DLD1 (cell line): ENCODE results near the gene ATP2A2.

Experiments used
- in situ Hi-C: cut with HindIII; loops from 2 replicates; pipeline ENCODE4 v1.10.0; 2017; ENCODE audit warnings: low sequenced_read_pairs

Gene ATP2A2

DNA sequence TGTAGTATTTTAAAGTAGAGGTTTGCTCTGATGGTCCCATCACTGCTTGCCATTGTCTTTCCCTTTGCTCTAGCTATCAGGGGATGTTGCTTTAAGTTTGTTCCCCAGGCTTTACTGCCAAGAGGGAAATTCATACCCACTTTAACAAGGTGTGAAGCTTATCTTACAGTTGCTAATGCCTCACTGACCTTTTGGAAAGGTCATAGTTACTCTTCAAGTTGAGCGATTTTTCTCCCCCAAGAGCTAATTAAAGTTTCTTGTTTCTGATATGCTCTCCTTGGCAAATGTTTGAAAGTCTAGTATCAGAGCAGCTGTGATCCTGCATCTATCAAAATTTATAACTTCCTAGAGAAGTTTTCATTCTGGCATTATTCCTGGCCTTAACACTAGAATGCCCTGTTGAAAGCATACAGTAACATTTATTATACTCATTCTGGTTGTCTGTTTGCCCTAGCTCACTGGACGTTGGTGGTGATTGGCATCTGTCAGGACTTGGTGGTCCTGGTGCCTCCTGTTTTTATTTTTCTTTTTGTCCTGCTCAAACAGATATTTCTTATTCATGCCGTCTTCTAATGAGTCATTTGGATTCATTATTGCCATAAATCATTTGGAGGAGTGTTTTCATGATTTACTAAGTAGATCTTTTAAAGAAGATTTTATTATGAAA lies 8.1 kb downstream of the ATP2A2 start:
- in situ Hi-C loops, result no loop called here

- in situ Hi-C loops, result no loop called here
Observed at GRCh38 chr12:110289711-110290078, 8.6 kb downstream of the ATP2A2 start.

DNA sequence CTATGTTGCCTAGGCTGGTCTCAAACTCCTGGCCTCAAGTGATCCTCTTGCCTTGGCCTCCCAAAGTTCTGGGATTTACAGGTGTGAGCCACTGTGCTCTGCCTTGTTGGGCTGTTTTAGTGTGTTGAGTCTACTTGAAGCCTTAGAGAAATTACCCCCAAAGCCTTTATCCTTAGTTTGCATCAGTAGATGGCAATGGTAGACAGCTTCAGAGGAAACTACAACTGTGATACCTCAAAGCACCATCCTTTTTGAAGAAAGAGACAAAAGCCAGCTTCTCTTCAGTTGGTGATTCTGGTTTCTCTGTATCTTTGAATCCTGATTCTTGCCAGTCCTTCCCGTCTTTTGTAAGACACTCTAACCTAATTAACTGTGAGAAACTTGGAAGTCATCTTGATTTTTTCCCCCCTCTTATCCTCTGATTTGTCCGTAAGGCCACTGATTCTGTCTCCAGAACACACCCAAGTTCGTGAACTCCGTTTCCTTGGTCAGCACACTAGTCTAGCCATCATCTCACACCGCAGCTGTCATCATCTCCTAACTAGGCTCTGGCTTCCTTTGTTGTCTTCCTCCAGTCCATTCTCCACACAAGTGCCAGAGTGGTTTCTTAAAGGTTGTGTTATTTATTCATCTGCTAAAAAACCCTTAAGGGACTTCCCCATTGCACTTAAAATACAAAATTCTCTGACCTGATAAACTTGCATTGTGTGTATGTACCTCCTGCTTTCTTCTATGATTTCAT lies 20.2 kb downstream of the ATP2A2 start:
- in situ Hi-C loops, result no loop called here

DNA sequence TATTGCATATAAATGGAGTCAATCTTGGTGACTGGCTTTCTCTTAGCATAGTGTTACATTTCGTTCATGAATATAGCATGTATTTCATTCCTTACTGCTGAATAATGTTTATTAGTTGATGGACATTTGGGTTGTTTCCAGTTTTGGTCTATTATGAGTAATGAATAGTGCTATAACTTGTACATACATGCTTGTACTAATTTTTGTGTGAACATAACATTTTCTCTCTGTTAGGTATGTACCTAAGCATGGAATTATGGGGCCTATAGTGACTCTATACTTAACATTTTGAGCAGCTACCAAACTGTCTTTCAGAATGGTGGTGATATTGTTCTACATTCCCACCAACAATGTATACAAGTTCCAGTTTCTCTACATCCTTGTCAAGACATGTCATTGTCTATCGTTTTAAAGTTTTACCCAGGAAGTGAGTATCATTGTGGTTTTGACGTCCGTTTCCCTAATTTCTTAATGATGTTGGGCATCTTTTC lies 23.1 kb downstream of the ATP2A2 start:
- in situ Hi-C loops, result no loop called here

GRCh38 chr12:110307372-110307771 lies 26.3 kb downstream of the ATP2A2 start:
- in situ Hi-C loops, result no loop called here

GRCh38 chr12:110310763-110311162 lies 29.7 kb downstream of the ATP2A2 start:
- in situ Hi-C loops, result no loop called here

- in situ Hi-C loops, result no loop called here
Observed at GRCh38 chr12:110311903-110312302, 30.9 kb downstream of the ATP2A2 start.

- in situ Hi-C loops, result no loop called here
Observed at GRCh38 chr12:110312581-110313360, 31.7 kb downstream of the ATP2A2 start.

DNA sequence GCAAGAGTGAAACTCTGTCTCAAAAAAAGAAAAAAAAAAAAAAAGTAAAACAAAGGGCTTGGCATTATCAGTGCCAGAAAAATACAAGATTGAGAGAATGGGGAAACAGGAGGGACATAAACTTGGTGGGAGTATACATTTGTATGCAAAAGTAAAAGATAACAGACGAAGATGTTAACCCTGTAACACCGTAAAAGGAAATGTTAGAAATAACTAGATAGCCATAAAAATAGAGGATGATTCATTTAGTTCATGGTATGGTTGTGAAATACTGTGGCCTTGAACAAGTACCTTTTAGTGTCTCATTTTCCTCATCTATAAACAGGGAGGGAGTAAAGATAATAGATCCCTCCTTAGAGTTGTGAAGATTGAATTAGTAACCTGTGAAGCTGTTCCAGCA lies 33.3 kb downstream of the ATP2A2 start:
- in situ Hi-C loops, result no loop called here

DNA sequence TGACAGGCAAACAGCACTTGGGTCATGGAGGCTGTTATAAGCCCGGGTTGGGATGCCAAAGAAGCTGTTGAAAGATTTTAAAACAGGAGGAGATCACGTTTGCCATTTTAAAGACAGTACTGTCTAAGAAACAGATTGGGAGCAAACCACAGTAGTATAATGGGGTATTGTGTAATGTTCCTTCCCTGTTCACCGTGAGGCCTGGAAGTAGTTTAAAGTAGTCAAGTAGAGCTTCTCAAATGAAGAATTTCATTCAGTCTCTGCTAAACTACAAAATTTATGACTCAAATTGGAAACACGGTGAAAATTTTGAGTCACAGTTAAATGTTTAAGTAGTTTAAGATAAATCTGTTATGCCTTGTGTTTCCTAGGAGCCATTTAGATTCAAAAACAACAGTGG lies 35.8 kb downstream of the ATP2A2 start:
- in situ Hi-C loops, result no loop called here

- in situ Hi-C loops, result no loop called here
Observed at GRCh38 chr12:110317911-110318310, 36.9 kb downstream of the ATP2A2 start.

- in situ Hi-C loops, result no loop called here
Observed at GRCh38 chr12:110320550-110320949, 39.5 kb downstream of the ATP2A2 start.

- in situ Hi-C loops, result no loop called here
Observed at GRCh38 chr12:110329710-110330109, 48.7 kb downstream of the ATP2A2 start.

GRCh38 chr12:110330124-110330523 lies 49.1 kb downstream of the ATP2A2 start:
- in situ Hi-C loops, result no loop called here

DNA sequence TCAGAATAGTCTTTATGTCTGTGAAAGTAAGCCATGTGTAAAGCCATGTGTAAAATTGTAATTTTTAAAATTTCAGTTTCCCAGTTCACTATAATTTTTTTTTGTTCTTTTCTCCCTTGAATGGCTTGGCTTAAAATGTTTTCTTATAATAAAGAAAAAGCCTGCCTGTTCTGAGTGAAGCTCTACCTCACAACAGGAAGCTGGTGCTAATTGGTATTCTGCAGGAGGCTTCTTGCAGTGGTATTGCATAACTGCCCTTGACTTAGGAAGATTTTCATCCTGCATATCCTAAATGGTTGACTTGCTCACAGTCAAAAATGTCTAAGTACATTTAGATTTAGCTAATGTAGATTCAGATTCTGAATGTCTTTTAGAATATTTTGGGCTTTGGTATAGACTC lies 49.5 kb downstream of the ATP2A2 start:
- in situ Hi-C loops, result no loop called here

DNA sequence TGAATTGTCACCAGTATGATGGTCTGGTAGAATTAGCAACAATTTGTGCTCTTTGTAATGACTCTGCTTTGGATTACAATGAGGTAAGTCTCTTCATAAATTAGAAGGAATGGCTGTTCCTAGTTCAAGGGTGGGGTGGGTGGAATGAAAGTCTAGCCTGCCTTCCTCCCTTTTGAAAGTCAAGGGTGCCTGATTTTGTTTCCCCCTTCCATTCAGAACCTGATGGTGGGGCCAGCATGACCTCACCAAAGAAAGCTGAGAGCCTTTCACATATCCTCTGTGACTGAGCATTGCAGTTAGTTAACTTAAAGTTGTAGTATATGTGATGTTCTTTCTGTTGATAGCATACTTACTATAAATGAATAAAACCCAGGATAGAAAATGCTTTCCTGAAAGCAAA lies 52.2 kb downstream of the ATP2A2 start:
- in situ Hi-C loops, result no loop called here

- in situ Hi-C loops, result no loop called here
Observed at GRCh38 chr12:110335481-110336045, 54.5 kb downstream of the ATP2A2 start.

GRCh38 chr12:110337912-110338710 lies 57.1 kb downstream of the ATP2A2 start:
- in situ Hi-C loops, result no loop called here

DNA sequence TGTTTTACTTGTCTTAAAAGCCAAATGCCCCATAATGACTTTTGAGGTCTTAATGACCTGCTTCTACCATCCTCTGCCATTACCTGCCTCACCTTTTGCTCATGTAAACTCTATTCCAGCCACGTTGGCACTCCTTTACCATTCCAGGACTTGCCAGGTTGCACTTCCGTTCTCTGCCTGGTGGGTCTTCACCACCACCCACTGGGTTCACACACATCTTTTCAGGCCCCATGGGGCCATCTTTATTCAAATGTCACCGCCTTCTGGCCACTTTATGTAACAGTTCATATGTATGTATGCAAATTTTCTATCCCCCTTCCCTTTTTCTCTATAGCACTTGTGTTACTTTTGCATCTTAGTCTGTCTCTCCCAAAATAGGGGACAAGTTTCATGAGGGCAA lies 57.7 kb downstream of the ATP2A2 start:
- in situ Hi-C loops, result no loop called here

GRCh38 chr12:110339184-110339952 lies 58.3 kb downstream of the ATP2A2 start:
- in situ Hi-C loops, result no loop called here
